CD4-positive, alpha-beta T cell (primary cell): Measurements from ENCODE around the gene FSHR. TPM values are rescaled to one million over a fixed set of nuclear protein-coding genes. Genes with fewer than 3 reads are reported as not detected.

Source experiments
- ATAC-seq: fragments of 200-7000 bp; cut with Tn5 transposase; one replicate; pipeline ENCODE4 v1.10.0; 2022; ENCODE audit warnings: mild to moderate bottlenecking; ENCODE audit not compliant: poor library complexity
- CTCF ChIA-PET: fragments of 350-600 bp; sonication (Branson Sonifier 250); formaldehyde crosslinking; loops from one replicate; lab custom pipeline; 2021; ENCODE audit warnings: antibody characterized with exemption, inconsistent platforms; lab: Charles Lee
- POLR2A ChIA-PET: fragments of 350-600 bp; sonication (Branson Sonifier 250); formaldehyde crosslinking; loops from one replicate; lab custom pipeline; 2021; ENCODE audit warnings: antibody characterized with exemption, inconsistent platforms; lab: Charles Lee
- DNase-seq, 14 experiments: peaks; one replicate each; pipeline ENCODE4 v3.0.0-alpha.2; 2013 to 2020; ENCODE audit warnings: mixed read lengths in 2 of 14
- H3K27ac ChIP-seq, 2 donors: one replicate each; pipeline versions ENCODE4 v1.5.1 to v1.7.0; 2013; ENCODE audit warnings: low read length in 2 of 2, low read depth in 1 of 2, mild to moderate bottlenecking in 1 of 2
- H3K27me3 ChIP-seq, 2 experiments: 1 replicate in 1 of 2; 2 replicates in 1 of 2; pipeline versions ENCODE4 v1.6.1 to v1.7.0; 2013; ENCODE audit warnings: low read length in 2 of 2, control low read depth in 1 of 2, mild to moderate bottlenecking in 1 of 2, moderate library complexity in 1 of 2; ENCODE audit not compliant: insufficient read depth in 2 of 2, control insufficient read depth in 1 of 2
- H3K36me3 ChIP-seq: one replicate; pipeline ENCODE4 v1.6.1; 2013; ENCODE audit warnings: low read length, control low read depth; ENCODE audit not compliant: insufficient read depth
- H3K4me1 ChIP-seq: one replicate; pipeline ENCODE4 v1.6.1; 2013; ENCODE audit warnings: low read length, control low read depth; ENCODE audit not compliant: insufficient read depth
- H3K4me3 ChIP-seq: one replicate; pipeline ENCODE4 v1.5.1; 2013; ENCODE audit warnings: mild to moderate bottlenecking, low read length, moderate library complexity
- H3K9me3 ChIP-seq, 2 experiments: 1 replicate in 1 of 2; 2 replicates in 1 of 2; pipeline versions ENCODE4 v1.6.1 to v1.7.0; 2013; ENCODE audit warnings: low read length in 2 of 2, mild to moderate bottlenecking in 2 of 2, control low read depth in 1 of 2, moderate library complexity in 1 of 2; ENCODE audit not compliant: control insufficient read depth in 1 of 2, insufficient read depth in 1 of 2
- H3K27ac Mint-ChIP-seq: one replicate; pipeline ENCODE4 v1.8.0; 2020; ENCODE audit warnings: mixed read lengths
- H3K27me3 Mint-ChIP-seq: one replicate; pipeline ENCODE4 v1.8.0; 2021; ENCODE audit warnings: mixed read lengths
- H3K36me3 Mint-ChIP-seq: one replicate; pipeline ENCODE4 v1.8.0; 2021; ENCODE audit warnings: low read depth, mixed read lengths
- H3K4me1 Mint-ChIP-seq: one replicate; pipeline ENCODE4 v1.8.0; 2021; ENCODE audit warnings: low read depth, mixed read lengths
- H3K4me3 Mint-ChIP-seq: one replicate; pipeline ENCODE4 v1.8.0; 2020; ENCODE audit warnings: mild to moderate bottlenecking, mixed read lengths
- H3K9me3 Mint-ChIP-seq: one replicate; pipeline ENCODE4 v1.8.0; 2020; ENCODE audit warnings: mixed read lengths
- CTCF ChIP-seq: fragments of 200-600 bp; IDR thresholded peaks from one replicate; pipeline ENCODE4 v1.8.0; 2022; ENCODE audit warnings: antibody characterized with exemption, mild to moderate bottlenecking
- intact Hi-C, 2 experiments: fragments of 100-400 bp; cut with DNase I in 1 of 2; cut with micrococcal nuclease in 1 of 2; formaldehyde crosslinking; loops; one replicate each; pipeline versions ENCODE4 v1.15.1 to v1.9.0; 2023 to 2025; cut with DNase I, micrococcal nuclease
- total RNA-seq, 174 experiments: library from RNA in 2 of 174; stranded (reverse) in 2 of 174; gene quantifications; one replicate each; pipeline ENCODE4 v1.2.3 and lab custom pipeline; 2021 to 2026

Gene FSHR
- total RNA-seq, 2 experiments from 2014 or later: not detected

GRCh38 chr2:49044350-49045079, 109.8 kb downstream of the FSHR start:
- Histone ChIP-seq H3K27ac (no peak overlapping the region), H3K4me3 (no peak overlapping the region), H3K4me1 (no peaks in the 10 kb centered on the region), H3K9me3 (no peaks in the 10 kb centered on the region), H3K27me3 (no peaks in the 10 kb centered on the region), H3K36me3 (no peaks in the 10 kb centered on the region)
- ChIA-PET POLR2A (no interaction called here), CTCF (no interaction called here)
- no peaks in the 10 kb centered on the region for H3K27me3 Mint-ChIP-seq
- no peak overlapping the region for H3K27ac Mint-ChIP-seq
- DNase-seq (no peak), ATAC-seq (no peak)
- no peak overlapping the region for H3K4me3 Mint-ChIP-seq
- no peaks in the 10 kb centered on the region for H3K4me1 Mint-ChIP-seq
- intact Hi-C loops: no loop called here
- H3K9me3 Mint-ChIP-seq: no peaks in the 10 kb centered on the region
- no peak for TF ChIP-seq CTCF
- H3K36me3 Mint-ChIP-seq: no peaks in the 10 kb centered on the region

- H3K27ac Mint-ChIP-seq: no peak overlapping the region
- CTCF ChIA-PET: no interaction called here
- H3K9me3 Mint-ChIP-seq: no peaks in the 10 kb centered on the region
- Histone ChIP-seq H3K4me1 (no peaks in the 10 kb centered on the region), H3K27me3 (no peaks in the 10 kb centered on the region), H3K36me3 (no peaks in the 10 kb centered on the region), H3K27ac (no peak overlapping the region), H3K9me3 (no peaks in the 10 kb centered on the region), H3K4me3 (no peak overlapping the region)
- no peak overlapping the region for H3K4me3 Mint-ChIP-seq
- intact Hi-C loops: no loop called here
- DNase-seq (no peak), ATAC-seq (no peak)
- H3K36me3 Mint-ChIP-seq: no peaks in the 10 kb centered on the region
- no peaks in the 10 kb centered on the region for H3K27me3 Mint-ChIP-seq
- POLR2A ChIA-PET: no interaction called here
- TF ChIP-seq CTCF: no peak
- no peaks in the 10 kb centered on the region for H3K4me1 Mint-ChIP-seq
Observed at GRCh38 chr2:49043405-49043982, 110.8 kb downstream of the FSHR start.

GRCh38 chr2:49042488-49042887, 111.8 kb downstream of the FSHR start:
- H3K4me3 ChIP-seq: no peak overlapping the region
- ChIA-PET CTCF (no interaction called here), POLR2A (no interaction called here)
- H3K27ac ChIP-seq: no peak overlapping the region
- TF ChIP-seq CTCF: no peak
- no peaks in the 10 kb centered on the region for H3K4me1 ChIP-seq
- Mint-ChIP-seq H3K36me3 (no peaks in the 10 kb centered on the region), H3K4me1 (no peaks in the 10 kb centered on the region), H3K27me3 (no peaks in the 10 kb centered on the region), H3K9me3 (no peaks in the 10 kb centered on the region), H3K27ac (no peak overlapping the region), H3K4me3 (no peak overlapping the region)
- intact Hi-C loops: no loop called here
- H3K27me3 ChIP-seq: no peaks in the 10 kb centered on the region
- DNase-seq (no peak), ATAC-seq (no peak)
- no peaks in the 10 kb centered on the region for H3K9me3 ChIP-seq
- H3K36me3 ChIP-seq: no peaks in the 10 kb centered on the region
